Left ventricle myocardium inferior (tissue), 1 donor: Measurements from ENCODE around the gene XRCC6. TPM values are rescaled to one million over a fixed set of nuclear protein-coding genes. Genes with fewer than 3 reads are reported as not detected.

ENCODE experiments used
- DNase-seq: peaks from one replicate; pipeline ENCODE4 v3.0.0-alpha.2; 2020
- H3K27ac ChIP-seq: fragments of 200-600 bp; replicated peaks from 2 replicates; pipeline ENCODE4 v1.8.0; 2021
- H3K27me3 ChIP-seq: fragments of 200-600 bp; 2 replicates; pipeline ENCODE4 v1.8.0; 2021; ENCODE audit warnings: low read depth
- H3K36me3 ChIP-seq: fragments of 200-600 bp; 2 replicates; pipeline ENCODE4 v1.8.0; 2021
- H3K4me1 ChIP-seq: fragments of 200-600 bp; 2 replicates; pipeline ENCODE4 v1.8.0; 2021
- H3K4me3 ChIP-seq: fragments of 200-600 bp; 2 replicates; pipeline ENCODE4 v1.8.0; 2021; ENCODE audit warnings: mild to moderate bottlenecking, moderate library complexity
- H3K9me3 ChIP-seq: fragments of 200-600 bp; replicated peaks from 2 replicates; pipeline ENCODE4 v1.8.0; 2021
- intact Hi-C: fragments of 100-400 bp; cut with micrococcal nuclease; formaldehyde crosslinking; loops from one replicate; pipeline ENCODE4 v1.11.0; 2022
- total RNA-seq: library from RNA; stranded (reverse); fragmentation: NEBNext Ultra II Directional; extraction: Animal tissue kit (Norgen Biotek cat#: 25700); gene quantifications from one replicate; pipeline ENCODE4 v1.2.1, GENCODE V29; 2021
- TF ChIP-seq, protein P1 (sequence below): fragments of 200-600 bp; IDR thresholded peaks from 2 replicates; pipeline ENCODE4 v1.8.0; 2021; ENCODE audit warnings: antibody characterized with exemption, mild to moderate bottlenecking, borderline replicate concordance
- donor health status: DM: no; HTN: yes; CAD: no; lungs with severe emphysema.

XRCC6 gene
- total RNA-seq, 1 donor from 2014 or later, result 155 TPM

GRCh38 chr22:41676134-41676533, 55.0 kb downstream of the XRCC6 start:
- H3K36me3 ChIP-seq, result peaks cover 52% of the 10 kb centered on the region
- H3K4me1 ChIP-seq, result peaks cover 47% of the 10 kb centered on the region
- intact Hi-C loops, result no loop called here
- no peak overlapping the region for H3K4me3 ChIP-seq
- peak overlapping the region; percentile 71 for H3K27ac ChIP-seq
- no peak for DNase-seq
- no peaks in the 10 kb centered on the region for H3K9me3 ChIP-seq
- no peaks in the 10 kb centered on the region for H3K27me3 ChIP-seq
- TF ChIP-seq, protein P1, sequence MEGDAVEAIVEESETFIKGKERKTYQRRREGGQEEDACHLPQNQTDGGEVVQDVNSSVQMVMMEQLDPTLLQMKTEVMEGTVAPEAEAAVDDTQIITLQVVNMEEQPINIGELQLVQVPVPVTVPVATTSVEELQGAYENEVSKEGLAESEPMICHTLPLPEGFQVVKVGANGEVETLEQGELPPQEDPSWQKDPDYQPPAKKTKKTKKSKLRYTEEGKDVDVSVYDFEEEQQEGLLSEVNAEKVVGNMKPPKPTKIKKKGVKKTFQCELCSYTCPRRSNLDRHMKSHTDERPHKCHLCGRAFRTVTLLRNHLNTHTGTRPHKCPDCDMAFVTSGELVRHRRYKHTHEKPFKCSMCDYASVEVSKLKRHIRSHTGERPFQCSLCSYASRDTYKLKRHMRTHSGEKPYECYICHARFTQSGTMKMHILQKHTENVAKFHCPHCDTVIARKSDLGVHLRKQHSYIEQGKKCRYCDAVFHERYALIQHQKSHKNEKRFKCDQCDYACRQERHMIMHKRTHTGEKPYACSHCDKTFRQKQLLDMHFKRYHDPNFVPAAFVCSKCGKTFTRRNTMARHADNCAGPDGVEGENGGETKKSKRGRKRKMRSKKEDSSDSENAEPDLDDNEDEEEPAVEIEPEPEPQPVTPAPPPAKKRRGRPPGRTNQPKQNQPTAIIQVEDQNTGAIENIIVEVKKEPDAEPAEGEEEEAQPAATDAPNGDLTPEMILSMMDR, result no peak

DNA sequence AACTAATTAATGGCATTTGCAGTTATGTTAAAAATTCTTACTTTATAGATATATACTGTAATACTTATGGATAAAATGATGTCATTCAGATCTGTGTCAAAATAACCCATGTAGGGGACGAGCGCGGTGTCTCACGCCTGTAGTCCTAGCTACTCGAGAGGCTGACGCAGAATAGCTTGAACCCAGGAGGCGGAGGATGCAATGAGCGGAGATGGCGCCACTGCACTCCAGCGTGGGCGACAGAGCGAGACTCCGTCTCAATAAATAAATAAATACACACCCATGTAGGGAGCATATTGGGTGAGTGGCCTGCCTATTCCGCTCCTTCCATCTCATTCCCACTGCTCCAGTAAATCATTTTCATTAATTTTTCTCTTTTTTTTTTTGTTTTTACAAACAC, 60.5 kb downstream of the XRCC6 start:
- TF ChIP-seq, protein P1, result no peak
- Histone ChIP-seq H3K4me1 (peaks cover 21% of the 10 kb centered on the region), H3K27me3 (no peaks in the 10 kb centered on the region), H3K27ac (peak overlapping the region; percentile 88), H3K9me3 (no peaks in the 10 kb centered on the region), H3K36me3 (peaks cover 41% of the 10 kb centered on the region), H3K4me3 (peak overlapping the region; percentile 75)
- intact Hi-C loops, result no loop called here
- DNase-seq, result no peak

GRCh38 chr22:41682033-41682807, 61.1 kb downstream of the XRCC6 start:
- intact Hi-C loops, result no loop called here
- H3K36me3 ChIP-seq, result peaks cover 39% of the 10 kb centered on the region
- H3K4me1 ChIP-seq, result peaks cover 25% of the 10 kb centered on the region
- DNase-seq, result peak; percentile 87
- H3K27ac ChIP-seq, result peak overlapping the region; percentile 88
- TF ChIP-seq, protein P1, result no peak
- no peaks in the 10 kb centered on the region for H3K9me3 ChIP-seq
- peak overlapping the region; percentile 75 for H3K4me3 ChIP-seq
- H3K27me3 ChIP-seq, result no peaks in the 10 kb centered on the region

DNA sequence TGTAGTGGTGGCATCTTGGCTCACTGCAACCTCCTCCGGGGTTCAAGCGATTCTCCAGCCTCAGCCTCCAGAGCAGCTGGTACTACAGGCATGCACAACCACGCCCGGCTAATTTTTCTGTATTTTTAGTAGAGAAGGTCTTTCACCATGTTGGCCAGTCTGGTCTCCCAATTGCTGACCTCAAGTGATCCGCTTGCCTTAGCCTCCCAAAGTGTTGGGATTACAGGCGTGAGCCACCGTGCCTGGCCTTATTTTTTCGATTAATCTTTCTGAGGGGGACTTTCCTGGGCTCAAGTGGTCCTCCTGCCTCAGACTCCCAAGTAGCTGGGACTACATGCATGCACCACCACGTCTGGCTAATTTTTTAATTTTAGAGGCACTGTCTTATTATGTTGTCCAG, 62.0 kb downstream of the XRCC6 start:
- Histone ChIP-seq H3K27ac (peak overlapping the region; percentile 88), H3K27me3 (no peaks in the 10 kb centered on the region), H3K4me1 (peaks cover 34% of the 10 kb centered on the region), H3K9me3 (no peaks in the 10 kb centered on the region), H3K4me3 (peak overlapping the region; percentile 75), H3K36me3 (peaks cover 31% of the 10 kb centered on the region)
- intact Hi-C loops, result no loop called here
- TF ChIP-seq, protein P1, result no peak
- DNase-seq, result no peak

- intact Hi-C loops, result no loop called here
- TF ChIP-seq, protein P1, result no peak
- Histone ChIP-seq H3K4me3 (no peak overlapping the region), H3K36me3 (peaks cover 25% of the 10 kb centered on the region), H3K27ac (no peak overlapping the region), H3K27me3 (no peaks in the 10 kb centered on the region), H3K4me1 (peaks cover 39% of the 10 kb centered on the region), H3K9me3 (no peaks in the 10 kb centered on the region)
- no peak for DNase-seq
These were observed 62.5 kb downstream of the XRCC6 start for GRCh38 chr22:41683616-41684015.
